ENCODE results near the gene SPDYE2B. TPM values are rescaled to one million over a fixed set of nuclear protein-coding genes. Genes with fewer than 3 reads are reported as not detected.
A peak's percentile ranks its signal among the peaks of the same experiment; 100 is the strongest.
"Not testable (repeated sequence)": the region's sequence is repeated elsewhere in the genome, so short reads cannot be mapped to it uniquely, and the experiment has no call there.

SPDYE2B gene
- total and polyA plus RNA-seq, 12 donors, result not detected

- H3K27ac ChIP-seq; DNase-seq; H3K27me3 ChIP-seq; H3K9me3 ChIP-seq; H3K4me1 ChIP-seq; ATAC-seq; H3K36me3 ChIP-seq; intact Hi-C loops (cut with DNase I); H3K4me3 ChIP-seq: not testable (repeated sequence)
- no CpG with 5 or more reads among the region's 1 CpG for WGBS, 2 donors
Measured at GRCh38 chr7:102643404-102643803, 6.7 kb upstream of the SPDYE2B start.

GRCh38 chr7:102647813-102648212 is 2.3 kb upstream of the SPDYE2B start:
- WGBS, 2 donors, result 96 to 97% methylated on average over 5 of the region's 7 CpGs
- peak in 2 of 8 donors; percentile 20 to 42 for ATAC-seq
- DNase-seq, result not testable (repeated sequence)

GRCh38 chr7:102664765-102665164 is 14.6 kb downstream of the SPDYE2B start:
- H3K9me3 ChIP-seq; H3K4me3 ChIP-seq; H3K27me3 ChIP-seq; H3K4me1 ChIP-seq; H3K27ac ChIP-seq; ATAC-seq; DNase-seq; intact Hi-C loops (cut with DNase I); H3K36me3 ChIP-seq: not testable (repeated sequence)
- 76 to 89% methylated on average over 4 of the region's 11 CpGs for WGBS, 2 donors

More at GRCh38 chr7:102647813-102648212, 2.3 kb upstream of the SPDYE2B start:
- intact Hi-C loops (cut with DNase I); H3K36me3 ChIP-seq; H3K27ac ChIP-seq; H3K27me3 ChIP-seq; H3K9me3 ChIP-seq; H3K4me1 ChIP-seq; H3K4me3 ChIP-seq: not testable (repeated sequence)

DNA sequence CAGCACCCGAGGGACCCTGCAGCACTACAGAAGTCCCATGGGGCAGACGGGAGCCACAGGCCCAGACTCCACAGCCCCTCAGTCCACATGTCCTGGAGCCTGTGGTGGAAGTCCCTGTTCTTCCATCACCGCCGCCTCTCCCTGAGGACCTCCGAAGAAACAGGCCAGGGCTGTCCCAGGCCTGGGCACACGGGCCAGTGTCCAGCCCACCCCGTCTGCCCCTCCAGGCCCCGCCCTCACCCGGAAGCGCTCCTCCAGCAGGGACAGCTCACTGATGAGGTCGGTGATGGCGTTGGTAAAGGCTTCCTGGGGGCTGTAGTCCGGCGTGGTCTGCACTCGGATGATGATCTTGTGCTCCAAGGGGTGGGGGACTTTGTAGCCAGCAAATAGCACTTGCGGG is 16.7 kb downstream of the SPDYE2B start:
- peak in 4 of 8 donors; percentile 2 to 32 (median 4) for ATAC-seq
- H3K36me3 ChIP-seq; H3K9me3 ChIP-seq; H3K27ac ChIP-seq; H3K4me3 ChIP-seq; intact Hi-C loops (cut with DNase I); DNase-seq; H3K4me1 ChIP-seq; H3K27me3 ChIP-seq: not testable (repeated sequence)
- WGBS, 2 donors, result no CpG with 5 or more reads among the region's 16 CpGs

- H3K9me3 ChIP-seq; H3K36me3 ChIP-seq; intact Hi-C loops (cut with DNase I); H3K27ac ChIP-seq; H3K4me3 ChIP-seq; H3K4me1 ChIP-seq; H3K27me3 ChIP-seq; DNase-seq: not testable (repeated sequence)
- 80 to 91% methylated on average over 2 to 9 of the region's 14 CpGs for WGBS, 2 donors
- ATAC-seq, result peak in 4 of 8 donors; percentile 7 to 51 (median 30)
Measured at GRCh38 chr7:102667523-102667922, 17.4 kb downstream of the SPDYE2B start.

GRCh38 chr7:102671166-102671955 is 21.2 kb downstream of the SPDYE2B start, which contains the start of gene POLR2J2:
POLR2J2 (minus strand) TSS chr7:102671663; CDS start chr7:102671601, 62 bp downstream.
- peak within 1 kb of the TSS in 8 of 10 donors; percentile 44 to 65 (median 53) for H3K4me3 ChIP-seq
- H3K36me3 ChIP-seq; intact Hi-C loops (cut with DNase I); H3K27me3 ChIP-seq; H3K9me3 ChIP-seq; H3K4me1 ChIP-seq: not testable (repeated sequence)
- DNase-seq (peak; percentile 10 to 89), ATAC-seq (peak; percentile 76 to 94 (median 82))
- peak in 2 of 9 donors; percentile 38 to 43 for TF ChIP-seq CTCF (IDR thresholded peaks at IDR 0.05)
- peak within 1 kb of the TSS in 5 of 10 donors; percentile 42 to 79 (median 62) for H3K27ac ChIP-seq
- WGBS, 2 donors, result 0 to 1% methylated on average over 9 to 23 of the region's 63 CpGs

DNA sequence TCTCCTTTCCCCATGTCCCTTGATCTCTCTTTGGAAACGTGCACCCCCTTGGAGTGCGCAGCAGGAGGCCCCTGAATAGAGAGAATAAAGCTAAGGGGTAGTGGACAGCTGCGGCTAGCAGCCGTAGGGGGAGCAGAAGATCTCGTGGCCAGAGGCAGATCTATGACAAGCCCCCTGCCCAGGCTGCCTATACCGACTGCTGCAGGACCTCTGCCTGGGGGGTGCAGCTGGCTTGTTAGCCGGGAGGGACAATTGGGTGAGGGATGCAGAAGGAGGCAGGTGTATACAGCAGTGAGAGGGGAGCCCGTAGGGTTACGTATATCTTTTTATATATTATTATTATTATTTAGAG is 21.8 kb downstream of the SPDYE2B start:
- intact Hi-C loops (cut with DNase I); H3K9me3 ChIP-seq; H3K27me3 ChIP-seq; H3K4me1 ChIP-seq; H3K36me3 ChIP-seq; DNase-seq; H3K27ac ChIP-seq: not testable (repeated sequence)
- WGBS, 2 donors, result no CpG with 5 or more reads among the region's 9 CpGs
- peak overlapping the region in 3 of 10 donors; percentile 61 to 65 (median 61) for H3K4me3 ChIP-seq
- peak in 1 of 8 donors; percentile 9 for ATAC-seq

DNA sequence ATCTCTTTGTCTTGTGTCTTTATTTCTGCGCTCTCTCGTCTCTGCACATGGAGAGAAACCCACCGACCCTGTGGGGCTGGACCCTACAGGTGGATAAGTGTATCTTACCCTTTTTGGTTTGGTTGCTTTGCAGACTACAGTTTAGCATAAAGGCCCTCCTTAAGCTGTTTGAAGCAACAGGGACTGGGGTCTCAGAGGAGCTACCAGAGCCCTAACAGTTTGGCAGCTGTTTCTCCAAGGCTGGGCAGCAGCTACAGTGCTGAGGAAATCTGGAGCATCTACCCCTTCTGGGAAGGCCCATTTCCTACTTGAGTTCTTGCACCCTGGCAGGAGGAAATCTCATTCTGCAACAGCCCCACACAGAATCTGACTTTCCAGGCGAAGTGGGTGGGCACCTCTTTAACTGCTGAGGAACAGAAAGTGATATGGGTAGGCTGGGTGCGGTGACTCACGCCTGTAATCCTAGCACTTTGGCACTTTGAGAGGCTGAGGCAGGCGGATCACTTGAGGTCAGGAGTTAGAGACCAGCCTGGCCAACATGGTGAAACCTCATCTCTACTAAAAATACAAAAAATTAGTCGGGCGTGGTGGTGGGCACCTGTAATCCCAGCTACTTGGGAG is 23.4 kb downstream of the SPDYE2B start:
- ATAC-seq; H3K27me3 ChIP-seq; H3K27ac ChIP-seq; H3K4me3 ChIP-seq; H3K4me1 ChIP-seq; H3K9me3 ChIP-seq; DNase-seq; H3K36me3 ChIP-seq; intact Hi-C loops (cut with DNase I): not testable (repeated sequence)
- no CpG with 5 or more reads among the region's 9 CpGs for WGBS, 2 donors

- 83 to 100% methylated on average over 1 of the region's 2 CpGs for WGBS, 2 donors
- H3K4me3 ChIP-seq, result not testable (repeated sequence)
Measured at GRCh38 chr7:102675545-102675944, 25.4 kb downstream of the SPDYE2B start.

DNA sequence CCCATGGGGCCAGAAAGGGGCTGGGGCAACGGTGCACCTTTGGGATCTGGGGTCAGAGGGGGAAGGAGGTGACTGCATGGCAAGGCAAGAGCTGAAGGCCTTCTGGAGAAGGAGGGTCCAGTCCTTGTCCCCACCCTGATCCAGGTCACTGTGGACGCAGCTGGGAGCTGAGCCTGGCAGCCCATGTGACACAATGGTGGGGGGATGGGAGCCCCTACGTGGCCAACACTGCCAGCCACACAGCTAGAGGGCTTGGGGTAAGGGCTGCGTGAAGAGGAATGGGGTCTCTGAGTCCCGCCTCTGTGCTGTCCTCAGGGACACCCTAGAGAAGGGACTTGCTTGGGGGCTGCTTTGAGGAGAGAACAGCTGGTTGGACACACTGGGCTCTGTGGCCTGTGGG is 30.7 kb downstream of the SPDYE2B start:
- H3K4me1 ChIP-seq; H3K9me3 ChIP-seq; intact Hi-C loops (cut with DNase I); H3K36me3 ChIP-seq; H3K4me3 ChIP-seq; DNase-seq; H3K27me3 ChIP-seq; H3K27ac ChIP-seq: not testable (repeated sequence)
- peak in 5 of 8 donors; percentile 19 to 30 (median 20) for ATAC-seq
- no CpG with 5 or more reads among the region's 5 CpGs for WGBS, 2 donors

More at GRCh38 chr7:102675545-102675944, 25.4 kb downstream of the SPDYE2B start:
- ATAC-seq; H3K36me3 ChIP-seq; DNase-seq; H3K9me3 ChIP-seq; H3K27ac ChIP-seq; H3K27me3 ChIP-seq; intact Hi-C loops (cut with DNase I); H3K4me1 ChIP-seq: not testable (repeated sequence)

All from heart right ventricle (tissue), 16 donors.